ENCODE results near the gene HID1. TPM values are rescaled to one million over a fixed set of nuclear protein-coding genes. Genes with fewer than 3 reads are reported as not detected.

The HID1 gene
- total and polyA plus RNA-seq, 9 donors = 1.8 to 21.6 (median 5.2) TPM

DNA sequence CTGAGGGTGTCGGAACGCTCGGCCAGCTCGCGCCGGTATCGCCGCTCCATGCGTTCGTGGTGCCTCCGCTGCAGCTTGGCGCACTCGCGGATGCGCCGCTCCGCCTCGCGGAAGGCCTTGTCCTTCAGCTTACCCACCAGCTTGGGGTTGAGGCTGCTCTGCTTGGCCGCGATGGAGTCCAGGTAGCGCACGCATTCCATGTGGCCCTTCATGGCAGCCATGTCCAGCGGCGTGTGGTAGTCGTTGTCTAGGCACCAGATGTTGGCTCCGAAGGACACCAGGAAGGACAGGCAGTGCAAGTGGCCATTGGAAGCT lies 52.3 kb downstream of the HID1 start:
- WGBS, 3 donors = 90 to 94% (median 92%) methylated on average over 27 of the region's 27 CpGs
- intact Hi-C loops (cut with DNase I) = no loop called here
- Histone ChIP-seq H3K36me3 (no peaks in the 10 kb centered on the region), H3K4me3 (no peak overlapping the region), H3K27ac (no peak overlapping the region), H3K4me1 (ENCODE audit: insufficient read depth) (peaks cover 6% of the 10 kb centered on the region), H3K9me3 (no peaks in the 10 kb centered on the region), H3K27me3 (no peaks in the 10 kb centered on the region)
- no peak for DNase-seq
- TF ChIP-seq POLR2A (IDR thresholded peaks at IDR 0.05) = no peak
- TF ChIP-seq CTCF (IDR thresholded peaks at IDR 0.05) = no peak
- TF ChIP-seq EP300 (IDR thresholded peaks at IDR 0.05) = no peak

DNA sequence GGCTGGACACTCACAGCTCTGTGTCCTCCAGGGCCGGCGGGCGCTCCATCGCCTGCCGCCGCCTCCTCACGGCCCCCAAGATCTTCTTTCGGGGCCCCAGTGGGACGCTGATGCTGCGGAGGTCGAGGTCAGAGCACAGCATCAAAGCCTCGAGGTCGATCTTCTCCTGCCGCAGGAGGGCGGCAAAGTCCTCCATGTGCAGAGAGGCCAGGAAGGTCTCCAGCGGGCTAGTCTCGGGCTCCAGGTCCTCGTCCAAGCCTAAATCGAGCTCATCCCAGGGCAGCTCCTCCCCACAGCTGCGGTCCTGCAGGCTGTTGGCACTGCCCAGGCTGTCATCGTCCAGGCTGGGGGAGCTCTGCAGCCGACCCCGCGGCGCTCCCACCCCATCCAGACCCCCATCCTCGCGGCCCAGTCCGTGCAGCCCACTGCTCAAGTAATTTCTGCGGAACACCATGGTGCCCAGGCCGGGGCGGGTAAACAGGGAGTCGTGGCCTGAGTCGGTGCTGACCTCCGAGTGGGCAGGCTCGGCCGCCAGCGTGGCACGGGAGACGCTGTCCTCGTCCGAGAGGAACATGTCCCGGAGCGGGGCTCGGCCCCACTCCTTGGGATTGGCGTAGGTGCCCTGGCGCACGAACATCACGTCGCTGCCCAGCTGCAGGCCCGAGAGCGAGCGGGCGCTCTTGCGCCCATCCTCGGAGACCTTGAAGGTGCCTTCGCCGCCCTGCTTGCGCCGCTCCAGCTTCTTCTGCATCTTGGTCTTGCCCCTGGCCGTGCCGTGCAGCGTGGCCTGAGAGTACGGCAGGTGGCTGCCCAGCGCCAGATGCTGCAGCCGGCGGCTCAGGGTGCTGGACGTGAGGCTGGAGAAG lies 52.9 kb downstream of the HID1 start:
- TF ChIP-seq EP300 (IDR thresholded peaks at IDR 0.05) = no peak
- no peak for TF ChIP-seq CTCF (IDR thresholded peaks at IDR 0.05)
- no peak for TF ChIP-seq POLR2A (IDR thresholded peaks at IDR 0.05)
- 78 to 85% (median 84%) methylated on average over 44 to 67 of the region's 67 CpGs for WGBS, 3 donors
- H3K27me3 ChIP-seq = no peaks in the 10 kb centered on the region
- no peak for DNase-seq
- H3K27ac ChIP-seq = no peak overlapping the region
- H3K36me3 ChIP-seq = no peaks in the 10 kb centered on the region
- H3K4me1 ChIP-seq (ENCODE audit: insufficient read depth) = peaks cover 6% of the 10 kb centered on the region
- no peaks in the 10 kb centered on the region for H3K9me3 ChIP-seq
- intact Hi-C loops (cut with DNase I) = no loop called here
- H3K4me3 ChIP-seq = no peak overlapping the region

DNA sequence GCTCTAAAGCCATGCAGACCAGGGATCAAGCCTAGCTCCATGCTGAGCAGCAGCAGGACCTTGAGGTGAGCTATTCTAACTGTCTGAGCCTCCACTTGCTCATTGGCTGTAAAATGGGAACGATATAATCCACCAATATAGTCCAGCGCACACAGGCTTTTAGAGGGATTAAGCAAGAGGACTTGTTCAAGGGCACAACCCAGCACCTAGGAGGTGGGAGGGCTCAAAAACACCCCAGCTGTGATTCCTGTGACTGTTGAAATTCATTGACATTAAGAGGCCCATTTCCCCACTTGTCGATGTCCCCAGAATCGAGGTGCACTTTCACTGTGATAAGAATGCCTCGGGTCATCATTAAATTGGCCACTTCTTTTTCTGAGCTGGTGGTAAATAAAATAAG lies 53.7 kb downstream of the HID1 start:
- intact Hi-C loops (cut with DNase I) = no loop called here
- H3K9me3 ChIP-seq = no peaks in the 10 kb centered on the region
- TF ChIP-seq POLR2A (IDR thresholded peaks at IDR 0.05) (no peak), CTCF (IDR thresholded peaks at IDR 0.05) (no peak), EP300 (IDR thresholded peaks at IDR 0.05) (no peak)
- peaks cover 6% of the 10 kb centered on the region for H3K4me1 ChIP-seq (ENCODE audit: insufficient read depth)
- no peaks in the 10 kb centered on the region for H3K27me3 ChIP-seq
- no peak overlapping the region for H3K27ac ChIP-seq
- 68 to 82% (median 79%) methylated on average over 5 of the region's 5 CpGs for WGBS, 3 donors
- no peak for DNase-seq
- no peaks in the 10 kb centered on the region for H3K36me3 ChIP-seq
- no peak overlapping the region for H3K4me3 ChIP-seq

DNA sequence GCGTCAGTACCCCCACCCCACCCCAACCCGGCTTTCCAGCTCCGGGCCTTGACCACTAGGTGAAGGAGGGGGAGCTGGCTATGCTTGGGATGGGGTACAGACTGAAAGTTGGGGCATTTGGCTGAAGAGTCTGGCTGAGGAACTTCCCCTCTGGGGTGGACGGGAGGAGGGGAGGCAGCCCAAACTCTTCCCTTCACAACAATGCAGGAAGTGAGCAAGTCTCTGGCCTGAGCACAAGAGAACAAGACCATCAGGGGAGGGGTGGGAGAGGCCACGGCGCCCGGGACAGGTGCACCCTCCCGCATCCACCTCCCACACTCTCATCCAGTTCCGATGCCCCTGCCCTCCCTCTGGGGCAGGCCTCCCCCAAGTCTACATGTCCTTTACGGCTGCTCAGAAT lies 55.1 kb downstream of the HID1 start:
- no peak for DNase-seq
- intact Hi-C loops (cut with DNase I) = no loop called here
- no peak for TF ChIP-seq CTCF (IDR thresholded peaks at IDR 0.05)
- no peak for TF ChIP-seq POLR2A (IDR thresholded peaks at IDR 0.05)
- TF ChIP-seq EP300 (IDR thresholded peaks at IDR 0.05) = no peak
- no peaks in the 10 kb centered on the region for H3K9me3 ChIP-seq
- H3K4me1 ChIP-seq (ENCODE audit: insufficient read depth) = no peaks in the 10 kb centered on the region
- no peaks in the 10 kb centered on the region for H3K27me3 ChIP-seq
- no peaks in the 10 kb centered on the region for H3K36me3 ChIP-seq
- no peak overlapping the region for H3K27ac ChIP-seq
- 53 to 60% (median 59%) methylated on average over 10 of the region's 10 CpGs for WGBS, 3 donors
- H3K4me3 ChIP-seq = no peak overlapping the region
